ENCODE data around the gene DNAJB11.

Gene DNAJB11

GRCh38 chr3:186599785-186600166 lies 29.3 kb downstream of the DNAJB11 start:
- DNase-seq: no peak
- H3K27me3 ChIP-seq (replicated peaks): no peaks in the 10 kb centered on the region
- no peak for TF ChIP-seq CTCF (IDR thresholded peaks at IDR 0.05; ENCODE audit: low read depth, low read length, missing control alignments)
- H3K4me3 ChIP-seq (ENCODE audit: low read depth, low read length): no peak overlapping the region
- no peaks in the 10 kb centered on the region for H3K36me3 ChIP-seq (replicated peaks)
- H3K27ac ChIP-seq: no peak overlapping the region
- in situ Hi-C loops (cut with HindIII; ENCODE audit: low pct_ligation_motif_present, low sequenced_read_pairs): loop anchor here (25.0 kb wide), 1 partner anchor 213 kb away; the partner anchor contains the start of gene RFC4

GRCh38 chr3:186600896-186601295 lies 30.4 kb downstream of the DNAJB11 start:
- no peak overlapping the region for H3K27ac ChIP-seq
- no peak for TF ChIP-seq CTCF (IDR thresholded peaks at IDR 0.05; ENCODE audit: low read depth, low read length, missing control alignments)
- H3K27me3 ChIP-seq (replicated peaks): no peaks in the 10 kb centered on the region
- H3K4me3 ChIP-seq (ENCODE audit: low read depth, low read length): no peak overlapping the region
- in situ Hi-C loops (cut with HindIII; ENCODE audit: low pct_ligation_motif_present, low sequenced_read_pairs): loop anchor here (25.0 kb wide), 1 partner anchor 211 kb away; the partner anchor contains the start of gene RFC4
- no peak for DNase-seq
- H3K36me3 ChIP-seq (replicated peaks): no peaks in the 10 kb centered on the region

- H3K4me3 ChIP-seq (ENCODE audit: low read depth, low read length): no peak overlapping the region
- H3K27me3 ChIP-seq (replicated peaks): no peaks in the 10 kb centered on the region
- H3K27ac ChIP-seq: no peak overlapping the region
- DNase-seq: no peak
- TF ChIP-seq CTCF (IDR thresholded peaks at IDR 0.05; ENCODE audit: low read depth, low read length, missing control alignments): no peak
- H3K36me3 ChIP-seq (replicated peaks): no peaks in the 10 kb centered on the region
- in situ Hi-C loops (cut with HindIII; ENCODE audit: low pct_ligation_motif_present, low sequenced_read_pairs): loop anchor here (25.0 kb wide), 1 partner anchor 209 kb away; the partner anchor contains the start of gene RFC4
Measured at GRCh38 chr3:186603159-186603558, 32.6 kb downstream of the DNAJB11 start.

- Histone ChIP-seq H3K4me3 (ENCODE audit: low read depth, low read length) (no peak overlapping the region), H3K36me3 (replicated peaks) (no peaks in the 10 kb centered on the region), H3K27ac (no peak overlapping the region), H3K27me3 (replicated peaks) (no peaks in the 10 kb centered on the region)
- DNase-seq: no peak
- in situ Hi-C loops (cut with HindIII; ENCODE audit: low pct_ligation_motif_present, low sequenced_read_pairs): loop anchor here (25.0 kb wide), 1 partner anchor 207 kb away; the partner anchor contains the start of gene RFC4
- TF ChIP-seq CTCF (IDR thresholded peaks at IDR 0.05; ENCODE audit: low read depth, low read length, missing control alignments): no peak
Measured at GRCh38 chr3:186605078-186605477, 34.6 kb downstream of the DNAJB11 start.

- no peak for DNase-seq
Measured at GRCh38 chr3:186605561-186606545, 35.3 kb downstream of the DNAJB11 start.

More at GRCh38 chr3:186605561-186606545, 35.3 kb downstream of the DNAJB11 start:
- H3K36me3 ChIP-seq (replicated peaks): no peaks in the 10 kb centered on the region
- no peak for TF ChIP-seq CTCF (IDR thresholded peaks at IDR 0.05; ENCODE audit: low read depth, low read length, missing control alignments)
- no peak overlapping the region for H3K4me3 ChIP-seq (ENCODE audit: low read depth, low read length)
- no peak overlapping the region for H3K27ac ChIP-seq
- in situ Hi-C loops (cut with HindIII; ENCODE audit: low pct_ligation_motif_present, low sequenced_read_pairs): loop anchor here (25.0 kb wide), 1 partner anchor 206 kb away; the partner anchor contains the start of gene RFC4
- no peaks in the 10 kb centered on the region for H3K27me3 ChIP-seq (replicated peaks)
